IMR-90 (cell line): ENCODE data around the gene PLEKHH1. TPM values are rescaled to one million over a fixed set of nuclear protein-coding genes. Genes with fewer than 3 reads are reported as not detected.

ENCODE experiments used
- ATAC-seq: fragments of 200-7000 bp; cut with Tn5 transposase; 2 replicates; pipeline ENCODE4 v1.9.1; 2020; ENCODE audit warnings: low read depth, mild to moderate bottlenecking, moderate library complexity
- BruUV-seq: library from RNA; stranded (reverse); fragments of 400-500 nt; replicated peaks from 2 replicates; lab custom pipeline; 2021; lab: Mats Ljungman, UMichigan
- CTCF ChIA-PET: fragments of 300-600 bp; formaldehyde crosslinking; extraction: SDS; loops from one replicate; lab custom pipeline; 2021; ENCODE audit warnings: antibody characterized with exemption; lab: Yijun Ruan, JAX
- POLR2A ChIA-PET: fragments of 300-600 bp; sonication (Branson Sonifier 250); formaldehyde crosslinking; loops from one replicate; lab custom pipeline; 2022; ENCODE audit warnings: antibody characterized with exemption; ENCODE audit not compliant: unreplicated experiment; lab: Charles Lee
- DNase-seq: peaks from one replicate; pipeline ENCODE4 v3.0.0; 2013
- H2AFZ ChIP-seq: replicated peaks from 2 replicates; pipeline ENCODE3; 2013; ENCODE audit warnings: low read length, mild to moderate bottlenecking; ENCODE audit not compliant: poor library complexity
- H2AK5ac ChIP-seq: 2 replicates; pipeline ENCODE4 v1.6.1; 2013; ENCODE audit warnings: low read depth, low read length, inconsistent platforms
- H2AK9ac ChIP-seq: replicated peaks from 2 replicates; pipeline ENCODE3; 2013; ENCODE audit warnings: mild to moderate bottlenecking, low read depth, low read length, moderate library complexity; ENCODE audit not compliant: poor library complexity
- H2BK120ac ChIP-seq: 2 replicates; pipeline ENCODE4 v1.6.1; 2013; ENCODE audit warnings: low read depth, low read length, inconsistent platforms
- H2BK15ac ChIP-seq: 3 replicates; pipeline ENCODE4 v1.6.1; 2013; ENCODE audit warnings: low read depth, low read length, inconsistent platforms
- H2BK20ac ChIP-seq: 2 replicates; pipeline ENCODE4 v1.6.1; 2013; ENCODE audit warnings: low read depth, mild to moderate bottlenecking, inconsistent platforms, low read length, moderate library complexity
- H2BK5ac ChIP-seq: 2 replicates; pipeline ENCODE4 v1.6.1; 2013; ENCODE audit warnings: mild to moderate bottlenecking, low read depth, low read length, inconsistent platforms; ENCODE audit not compliant: poor library complexity, severe bottlenecking
- H3K14ac ChIP-seq: replicated peaks from 2 replicates; pipeline ENCODE4 v1.6.1; 2013; ENCODE audit warnings: low read depth, low read length, inconsistent platforms
- H3K18ac ChIP-seq: 2 replicates; pipeline ENCODE4 v1.6.1; 2013; ENCODE audit warnings: low read depth, low read length, control low read depth
- H3K23ac ChIP-seq: 2 replicates; pipeline ENCODE4 v1.6.1; 2013; ENCODE audit warnings: low read depth, low read length, inconsistent platforms
- H3K27ac ChIP-seq: 2 replicates; pipeline ENCODE4 v1.5.1; 2013; ENCODE audit warnings: mild to moderate bottlenecking, control low read depth, low read length; ENCODE audit not compliant: insufficient read depth
- H3K27me3 ChIP-seq: 2 replicates; pipeline ENCODE4 v1.6.1; 2013; ENCODE audit warnings: low read length; ENCODE audit not compliant: control insufficient read depth, insufficient read depth
- H3K36me3 ChIP-seq: 2 replicates; pipeline ENCODE4 v1.6.1; 2013; ENCODE audit warnings: low read length, mixed read lengths; ENCODE audit not compliant: control insufficient read depth, insufficient read depth
- H3K4ac ChIP-seq: 2 replicates; pipeline ENCODE4 v1.6.1; 2013; ENCODE audit warnings: low read depth, low read length, inconsistent platforms
- H3K4me1 ChIP-seq: 2 replicates; pipeline ENCODE4 v1.6.1; 2013; ENCODE audit warnings: low read length, mixed read lengths; ENCODE audit not compliant: control insufficient read depth, insufficient read depth
- H3K4me2 ChIP-seq: 2 replicates; pipeline ENCODE4 v1.6.1; 2013; ENCODE audit warnings: low read depth, mild to moderate bottlenecking, control low read depth, low read length, moderate library complexity
- H3K4me3 ChIP-seq: 2 replicates; pipeline ENCODE4 v1.5.1; 2013; ENCODE audit warnings: low read depth, mild to moderate bottlenecking, control low read depth, low read length, moderate library complexity; ENCODE audit not compliant: insufficient read depth
- H3K56ac ChIP-seq: 2 replicates; pipeline ENCODE4 v1.6.1; 2013; ENCODE audit warnings: low read length, inconsistent platforms; ENCODE audit not compliant: insufficient read depth; ENCODE audit errors: extremely low read depth
- H3K79me1 ChIP-seq, 2 experiments: 2 replicates each; pipeline ENCODE4 v1.6.1; 2013; ENCODE audit warnings: low read length in 2 of 2, inconsistent platforms in 1 of 2, low read depth in 1 of 2
- H3K9ac ChIP-seq: 2 replicates; pipeline ENCODE4 v1.6.1; 2013; ENCODE audit warnings: low read depth, low read length, control low read depth
- H3K9me1 ChIP-seq: 2 replicates; pipeline ENCODE4 v1.6.1; 2013; ENCODE audit warnings: low read length, inconsistent platforms; ENCODE audit not compliant: insufficient read depth
- H3K9me3 ChIP-seq: 2 replicates; pipeline ENCODE4 v1.6.1; 2013; ENCODE audit warnings: low read length; ENCODE audit not compliant: control insufficient read depth, insufficient read depth
- H4K20me1 ChIP-seq: 2 replicates; pipeline ENCODE4 v1.6.1; 2013; ENCODE audit warnings: low read length, inconsistent platforms; ENCODE audit not compliant: insufficient read depth
- H4K5ac ChIP-seq: 2 replicates; pipeline ENCODE4 v1.6.1; 2013; ENCODE audit warnings: mild to moderate bottlenecking, low read depth, low read length, control low read depth
- H4K8ac ChIP-seq, 2 experiments: 2 replicates each; pipeline ENCODE4 v1.6.1; 2013; ENCODE audit warnings: low read depth in 2 of 2, low read length in 2 of 2, control low read depth in 1 of 2, inconsistent platforms in 1 of 2
- H4K91ac ChIP-seq: 2 replicates; pipeline ENCODE4 v1.6.1; 2013; ENCODE audit warnings: low read depth, low read length, inconsistent platforms; ENCODE audit not compliant: insufficient read depth
- BHLHE40 ChIP-seq: fragments of 150-350 bp; IDR thresholded peaks from 2 replicates; pipeline ENCODE4 v1.6.1; 2016; ENCODE audit warnings: mild to moderate bottlenecking, low read depth, low read length
- CEBPB ChIP-seq: IDR thresholded peaks from 2 replicates; pipeline ENCODE4 v1.6.1; 2012; ENCODE audit warnings: low read depth, low read length, improper control_type of control experiment
- CHD1 ChIP-seq: IDR thresholded peaks from 2 replicates; pipeline ENCODE4 v1.6.1; 2012; ENCODE audit warnings: low read depth, low read length, improper control_type of control experiment
- FOS ChIP-seq: fragments of 150-350 bp; IDR thresholded peaks from 2 replicates; pipeline ENCODE4 v1.6.1; 2016; ENCODE audit warnings: low read depth, low read length
- MAFK ChIP-seq: IDR thresholded peaks from 2 replicates; pipeline ENCODE4 v1.6.1; 2012; ENCODE audit warnings: low read depth, low read length, improper control_type of control experiment
- MAZ ChIP-seq: IDR thresholded peaks from 2 replicates; pipeline ENCODE4 v1.6.1; 2012; ENCODE audit warnings: low read depth, mild to moderate bottlenecking, low read length, improper control_type of control experiment, moderate library complexity, borderline replicate concordance
- MXI1 ChIP-seq: IDR thresholded peaks from 2 replicates; pipeline ENCODE4 v1.6.1; 2012; ENCODE audit warnings: low read depth, mild to moderate bottlenecking, low read length, moderate library complexity, borderline replicate concordance
- NFE2L2 ChIP-seq: fragments of 150-350 bp; IDR thresholded peaks from 2 replicates; pipeline ENCODE4 v1.6.1; 2016; ENCODE audit warnings: low read depth, mild to moderate bottlenecking, low read length
- POLR2A ChIP-seq: IDR thresholded peaks from 2 replicates; pipeline ENCODE4 v1.6.1; 2012; ENCODE audit warnings: mild to moderate bottlenecking, low read depth, low read length
- RAD21 ChIP-seq: IDR thresholded peaks from 2 replicates; pipeline ENCODE4 v1.6.1; 2012; ENCODE audit warnings: low read length, improper control_type of control experiment
- RCOR1 ChIP-seq: IDR thresholded peaks from 2 replicates; pipeline ENCODE4 v1.6.1; 2012; ENCODE audit warnings: mild to moderate bottlenecking, low read length, improper control_type of control experiment; ENCODE audit not compliant: insufficient replicate concordance
- RFX5 ChIP-seq: IDR thresholded peaks from 2 replicates; pipeline ENCODE4 v1.8.0; 2012; ENCODE audit warnings: low read depth, mild to moderate bottlenecking, low read length, moderate library complexity
- SMC3 ChIP-seq: fragments of 150-350 bp; IDR thresholded peaks from 2 replicates; pipeline ENCODE4 v1.6.1; 2016; ENCODE audit warnings: low read depth, mild to moderate bottlenecking, antibody characterized with exemption, low read length, moderate library complexity
- WGBS, 2 experiments: methylation state at CpG; one replicate each; pipeline versions ENCODE4 v1.1.5 to v1.1.7; 2013; ENCODE audit warnings: missing lambda C conversion rate in 2 of 2; ENCODE audit not compliant: insufficient read length in 1 of 2; ENCODE audit errors: extremely low coverage in 2 of 2; 5-methylcytosine and 5-hydroxymethylcytosine counted together
- dilution Hi-C: fragments of 300-500 bp; cut with HindIII; formaldehyde crosslinking; loops from one replicate; pipeline ENCODE4 v1.14.3; 2018; ENCODE audit warnings: low sequenced_read_pairs; ENCODE audit not compliant: unreplicated experiment
- in situ Hi-C: fragments of 300-500 bp; cut with MboI; formaldehyde crosslinking; loops from 3 replicates; pipeline ENCODE4 v1.14.3; 2019; ENCODE audit warnings: low sequenced_read_pairs, inconsistent platforms, mixed read lengths
- intact Hi-C: fragments of 100-400 bp; cut with micrococcal nuclease; formaldehyde crosslinking; loops from 2 replicates; pipeline ENCODE4 v1.10.0; 2022
- polyA plus RNA-seq, 3 experiments: library from polyadenylated mRNA; depleted of rRNA; stranded (reverse); fragments of >200 nt; gene quantifications; 2 replicates each; pipeline ENCODE4 v1.2.3, GENCODE V29; 2012; ENCODE audit warnings: low replicate concordance in 1 of 3
- total RNA-seq: library from RNA; depleted of rRNA; stranded (reverse); fragments of >200 nt; gene quantifications from 2 replicates; pipeline ENCODE4 v1.2.3, GENCODE V29; 2012
- TF ChIP-seq, protein P1 (sequence below): fragments of 150-350 bp; IDR thresholded peaks from 2 replicates; pipeline ENCODE4 v1.6.1; 2016; ENCODE audit warnings: low read depth, mild to moderate bottlenecking, low read length, moderate library complexity, borderline replicate concordance
- TF ChIP-seq, protein P2 (sequence below): fragments of 150-350 bp; IDR thresholded peaks from 2 replicates; pipeline ENCODE4 v1.6.1; 2017; ENCODE audit warnings: mild to moderate bottlenecking, antibody characterized with exemption, low read length, low read depth
- TF ChIP-seq, protein P3 (sequence below): conservative IDR thresholded peaks from 2 replicates; pipeline ENCODE4 v1.5.1; 2012; ENCODE audit warnings: mild to moderate bottlenecking, low read depth, low read length, improper control_type of control experiment

PLEKHH1 gene
- total and polyA plus RNA-seq, 2 of the 4 experiments (the other 2 are of a cell fraction) = under 0.01 to 0.34 TPM

DNA sequence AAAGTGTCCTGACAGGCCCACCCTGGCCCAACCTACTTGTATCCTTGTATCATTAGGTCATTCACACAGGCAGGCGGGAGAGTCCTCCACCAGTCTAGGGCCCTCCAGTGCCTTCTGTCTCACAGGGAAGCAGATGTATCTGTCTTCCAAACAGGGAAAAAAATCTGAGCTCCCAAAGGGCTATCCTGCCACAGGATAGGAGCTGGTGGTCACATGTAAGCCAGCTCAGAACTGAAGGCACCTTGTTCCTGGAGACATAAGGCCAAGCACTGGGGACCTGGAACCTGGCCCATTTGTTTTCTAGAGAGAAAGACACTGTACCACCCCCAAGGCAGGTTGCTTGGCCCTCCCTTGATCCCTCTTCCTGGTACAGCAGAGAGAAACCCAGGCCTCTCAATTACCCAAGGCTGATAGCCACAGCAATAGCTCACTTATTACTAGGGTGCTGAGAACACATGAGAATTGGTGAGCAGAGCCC lies 19.4 kb upstream of the PLEKHH1 start:
- intact Hi-C loops = no loop called here
- DNase-seq (no peak), ATAC-seq (no peak)
- Histone ChIP-seq H3K4me2 (no peak overlapping the region), H2AK5ac (no peak overlapping the region), H2AK9ac (no peak overlapping the region), H3K9ac (no peak overlapping the region), H3K9me3 (no peaks in the 10 kb centered on the region), H3K23ac (no peak overlapping the region), H3K14ac (no peak overlapping the region), H4K8ac (no peak overlapping the region), H3K56ac (no peak overlapping the region), H3K4me1 (no peaks in the 10 kb centered on the region), H4K20me1 (no peaks in the 10 kb centered on the region), H3K4me3 (no peak overlapping the region), H3K36me3 (no peaks in the 10 kb centered on the region), H3K4ac (no peak overlapping the region), H3K27ac (no peak overlapping the region), H4K91ac (no peak overlapping the region), H2BK15ac (no peak overlapping the region), H3K79me1 (no peaks in the 10 kb centered on the region), H3K18ac (no peak overlapping the region), H2BK20ac (no peak overlapping the region), H2BK5ac (no peak overlapping the region), H3K27me3 (peaks cover 62% of the 10 kb centered on the region), H3K9me1 (no peaks in the 10 kb centered on the region), H4K5ac (no peak overlapping the region), H2BK120ac (no peak overlapping the region), H2AFZ (no peak overlapping the region)
- ChIA-PET CTCF (interaction anchor here (0.6 to 1.5 kb wide), 2 partner anchors 13 to 90 kb away, joined by 6 read pairs; no protein-coding TSS in a partner anchor), POLR2A (no interaction called here)
- WGBS, 2 experiments = no CpG with 5 or more reads among the region's 1 CpG
- no TSS peak for BruUV-seq
- in situ Hi-C loops = no loop called here
- dilution Hi-C loops = no loop called here
- no peak for TF ChIP-seq RFX5
- TF ChIP-seq SMC3 = no peak
- TF ChIP-seq, protein P1, sequence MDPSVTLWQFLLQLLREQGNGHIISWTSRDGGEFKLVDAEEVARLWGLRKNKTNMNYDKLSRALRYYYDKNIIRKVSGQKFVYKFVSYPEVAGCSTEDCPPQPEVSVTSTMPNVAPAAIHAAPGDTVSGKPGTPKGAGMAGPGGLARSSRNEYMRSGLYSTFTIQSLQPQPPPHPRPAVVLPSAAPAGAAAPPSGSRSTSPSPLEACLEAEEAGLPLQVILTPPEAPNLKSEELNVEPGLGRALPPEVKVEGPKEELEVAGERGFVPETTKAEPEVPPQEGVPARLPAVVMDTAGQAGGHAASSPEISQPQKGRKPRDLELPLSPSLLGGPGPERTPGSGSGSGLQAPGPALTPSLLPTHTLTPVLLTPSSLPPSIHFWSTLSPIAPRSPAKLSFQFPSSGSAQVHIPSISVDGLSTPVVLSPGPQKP = no peak
- TF ChIP-seq CHD1 = no peak
- TF ChIP-seq, protein P2, sequence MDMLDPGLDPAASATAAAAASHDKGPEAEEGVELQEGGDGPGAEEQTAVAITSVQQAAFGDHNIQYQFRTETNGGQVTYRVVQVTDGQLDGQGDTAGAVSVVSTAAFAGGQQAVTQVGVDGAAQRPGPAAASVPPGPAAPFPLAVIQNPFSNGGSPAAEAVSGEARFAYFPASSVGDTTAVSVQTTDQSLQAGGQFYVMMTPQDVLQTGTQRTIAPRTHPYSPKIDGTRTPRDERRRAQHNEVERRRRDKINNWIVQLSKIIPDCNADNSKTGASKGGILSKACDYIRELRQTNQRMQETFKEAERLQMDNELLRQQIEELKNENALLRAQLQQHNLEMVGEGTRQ = no peak
- no peak for TF ChIP-seq MAFK
- no peak for TF ChIP-seq MAZ
- no peak for TF ChIP-seq RCOR1
- no peak for TF ChIP-seq MXI1
- TF ChIP-seq, protein P3, sequence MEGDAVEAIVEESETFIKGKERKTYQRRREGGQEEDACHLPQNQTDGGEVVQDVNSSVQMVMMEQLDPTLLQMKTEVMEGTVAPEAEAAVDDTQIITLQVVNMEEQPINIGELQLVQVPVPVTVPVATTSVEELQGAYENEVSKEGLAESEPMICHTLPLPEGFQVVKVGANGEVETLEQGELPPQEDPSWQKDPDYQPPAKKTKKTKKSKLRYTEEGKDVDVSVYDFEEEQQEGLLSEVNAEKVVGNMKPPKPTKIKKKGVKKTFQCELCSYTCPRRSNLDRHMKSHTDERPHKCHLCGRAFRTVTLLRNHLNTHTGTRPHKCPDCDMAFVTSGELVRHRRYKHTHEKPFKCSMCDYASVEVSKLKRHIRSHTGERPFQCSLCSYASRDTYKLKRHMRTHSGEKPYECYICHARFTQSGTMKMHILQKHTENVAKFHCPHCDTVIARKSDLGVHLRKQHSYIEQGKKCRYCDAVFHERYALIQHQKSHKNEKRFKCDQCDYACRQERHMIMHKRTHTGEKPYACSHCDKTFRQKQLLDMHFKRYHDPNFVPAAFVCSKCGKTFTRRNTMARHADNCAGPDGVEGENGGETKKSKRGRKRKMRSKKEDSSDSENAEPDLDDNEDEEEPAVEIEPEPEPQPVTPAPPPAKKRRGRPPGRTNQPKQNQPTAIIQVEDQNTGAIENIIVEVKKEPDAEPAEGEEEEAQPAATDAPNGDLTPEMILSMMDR = no peak
- TF ChIP-seq FOS = no peak
- TF ChIP-seq POLR2A = no peak
- no peak for TF ChIP-seq CEBPB
- TF ChIP-seq BHLHE40 = no peak
- no peak for TF ChIP-seq NFE2L2
- TF ChIP-seq RAD21 = no peak
